Muscle of leg (tissue), 11 donors: Measurements from ENCODE around the gene BIN1. TPM values are rescaled to one million over a fixed set of nuclear protein-coding genes. Genes with fewer than 3 reads are reported as not detected.

Source experiments
- DNase-seq: peaks from one replicate; pipeline ENCODE4 v3.0.0; 2013
- H3K27ac ChIP-seq: one replicate; pipeline ENCODE4 v1.5.1; 2013; ENCODE audit warnings: mild to moderate bottlenecking, low read length, control low read depth
- H3K27me3 ChIP-seq: one replicate; pipeline ENCODE4 v1.6.1; 2013; ENCODE audit warnings: low read length; ENCODE audit not compliant: control insufficient read depth, insufficient read depth
- H3K36me3 ChIP-seq: one replicate; pipeline ENCODE4 v1.6.1; 2013; ENCODE audit warnings: low read length; ENCODE audit not compliant: control insufficient read depth, insufficient read depth
- H3K4me1 ChIP-seq: one replicate; pipeline ENCODE4 v1.6.1; 2013; ENCODE audit warnings: low read length; ENCODE audit not compliant: control insufficient read depth, insufficient read depth
- H3K4me3 ChIP-seq: one replicate; pipeline ENCODE4 v1.5.1; 2013; ENCODE audit warnings: low read length, control low read depth
- H3K9me3 ChIP-seq: replicated peaks from 2 replicates; pipeline ENCODE4 v1.6.1; 2013; ENCODE audit warnings: low read depth, low read length; ENCODE audit not compliant: control insufficient read depth
- WGBS: methylation state at CpG from one replicate; pipeline ENCODE4 v1.1.5; 2013; ENCODE audit warnings: missing lambda C conversion rate; ENCODE audit not compliant: insufficient coverage; 5-methylcytosine and 5-hydroxymethylcytosine counted together
- polyA plus RNA-seq, 8 donors: library from polyadenylated mRNA; unstranded; fragments of 120-200 nt; gene quantifications; one replicate each; pipeline versions ENCODE4 v1.2.1 to v1.2.3, GENCODE V29; 2013; ENCODE audit warnings: inconsistent platforms in 1 of 8, low replicate concordance in 1 of 8; ENCODE audit not compliant: insufficient read length in 8 of 8, insufficient read depth in 1 of 8
- total RNA-seq: library from RNA; stranded (reverse); fragments of 120-200 nt; gene quantifications from one replicate; pipeline ENCODE4 v1.2.4, GENCODE V29; 2013

Gene BIN1
- total and polyA plus RNA-seq, 9 donors: 556 to 946 (median 831) TPM

GRCh38 chr2:127086990-127087790, 19.8 kb downstream of the BIN1 start:
- peak overlapping the region; percentile 27 for H3K4me3 ChIP-seq
- H3K4me1 ChIP-seq: peaks cover 99% of the 10 kb centered on the region
- DNase-seq: peak; percentile 96
- no peaks in the 10 kb centered on the region for H3K27me3 ChIP-seq
- H3K36me3 ChIP-seq: peaks cover 11% of the 10 kb centered on the region
- 0% methylated on average over 11 of the region's 24 CpGs for WGBS
- H3K27ac ChIP-seq: peak overlapping the region; percentile 98
- H3K9me3 ChIP-seq: no peaks in the 10 kb centered on the region

DNA sequence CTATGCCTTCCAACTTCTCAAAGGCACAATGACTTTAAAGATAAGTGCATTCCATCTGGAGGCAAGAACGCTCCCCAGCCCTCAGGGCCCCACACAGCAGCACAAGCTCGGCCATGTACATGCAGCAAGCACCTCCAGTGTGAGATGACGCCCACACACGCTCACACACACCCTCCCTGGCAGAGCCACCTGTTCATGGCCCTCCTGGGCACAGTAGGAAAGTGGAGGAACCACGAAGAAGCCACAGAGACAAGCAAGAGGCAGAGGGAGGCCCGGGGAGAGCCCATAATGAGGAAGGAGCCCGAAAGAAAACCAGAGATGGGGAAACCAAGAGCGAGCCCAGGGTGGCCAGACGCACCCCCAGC, 21.7 kb downstream of the BIN1 start:
- WGBS: 43% methylated on average over 5 of the region's 9 CpGs
- DNase-seq: no peak
- Histone ChIP-seq H3K36me3 (peaks cover 18% of the 10 kb centered on the region), H3K27me3 (no peaks in the 10 kb centered on the region), H3K27ac (peak overlapping the region; percentile 98), H3K4me3 (no peak overlapping the region), H3K4me1 (peaks cover 100% of the 10 kb centered on the region), H3K9me3 (no peaks in the 10 kb centered on the region)

- Histone ChIP-seq H3K4me3 (no peak overlapping the region), H3K27ac (peak overlapping the region; percentile 98), H3K4me1 (peaks cover 100% of the 10 kb centered on the region), H3K9me3 (no peaks in the 10 kb centered on the region), H3K27me3 (no peaks in the 10 kb centered on the region), H3K36me3 (peaks cover 18% of the 10 kb centered on the region)
- no peak for DNase-seq
- 47% methylated on average over 9 of the region's 12 CpGs for WGBS
Observed at GRCh38 chr2:127084611-127085316, 22.2 kb downstream of the BIN1 start.

DNA sequence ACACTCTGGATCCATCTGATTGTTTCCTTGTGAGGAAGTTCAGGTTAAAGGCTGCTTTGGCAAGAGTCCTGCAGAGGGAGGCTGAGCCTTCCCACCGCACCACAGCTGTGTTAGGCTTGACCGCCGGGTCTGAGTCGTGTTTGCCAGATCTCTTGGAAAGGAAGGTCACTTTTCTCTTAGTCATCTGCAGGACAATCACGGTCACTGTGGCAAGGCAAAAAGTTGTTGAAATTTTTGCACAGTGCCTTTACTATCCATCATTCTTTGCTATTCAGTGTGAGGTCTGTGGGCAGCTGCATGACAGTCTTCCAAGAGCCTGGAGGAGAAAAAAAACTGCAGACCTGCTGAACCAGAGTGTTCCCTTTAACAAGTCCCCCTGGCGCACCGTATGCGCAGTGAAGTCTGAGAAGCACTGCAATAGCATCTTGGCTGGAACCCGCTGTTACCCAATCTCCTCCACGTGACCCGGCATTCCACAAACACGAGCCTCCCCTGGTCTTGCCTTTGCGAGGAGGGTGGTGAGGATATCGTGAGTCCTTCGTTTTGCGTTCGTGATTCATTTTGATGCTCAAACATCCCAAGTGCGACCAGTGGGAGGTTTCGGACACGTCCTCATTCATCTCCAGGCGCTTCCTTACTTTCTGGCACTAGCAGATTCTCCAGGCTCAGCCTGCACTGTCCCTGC, 23.0 kb downstream of the BIN1 start:
- WGBS: 32% methylated on average over 7 of the region's 21 CpGs
- Histone ChIP-seq H3K27me3 (no peaks in the 10 kb centered on the region), H3K4me1 (peaks cover 100% of the 10 kb centered on the region), H3K4me3 (no peak overlapping the region), H3K36me3 (peaks cover 18% of the 10 kb centered on the region), H3K9me3 (no peaks in the 10 kb centered on the region), H3K27ac (peak overlapping the region; percentile 98)
- DNase-seq: peak; percentile 92

DNA sequence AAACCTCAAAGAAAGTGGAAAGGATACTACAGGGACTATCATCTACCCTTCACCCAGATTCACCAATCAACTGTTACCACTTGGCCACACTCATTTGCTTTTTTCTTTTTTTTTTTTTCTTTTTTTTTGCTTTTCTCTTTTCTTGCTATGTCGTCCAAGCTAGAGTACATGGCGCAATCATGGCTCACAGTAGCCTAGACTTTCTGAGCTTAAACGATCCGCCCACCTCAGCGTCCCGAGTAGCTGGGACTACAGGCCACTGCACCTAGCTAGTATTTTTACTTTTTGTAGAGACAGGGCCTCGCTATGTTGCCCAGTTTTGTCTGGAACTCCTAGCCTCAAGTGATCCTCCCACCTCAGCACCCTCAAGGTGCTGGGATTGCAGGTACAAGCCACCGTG, 24.0 kb downstream of the BIN1 start:
- no peak for DNase-seq
- Histone ChIP-seq H3K36me3 (peaks cover 18% of the 10 kb centered on the region), H3K4me3 (no peak overlapping the region), H3K9me3 (no peaks in the 10 kb centered on the region), H3K27me3 (no peaks in the 10 kb centered on the region), H3K4me1 (peaks cover 100% of the 10 kb centered on the region), H3K27ac (peak overlapping the region; percentile 98)
- 88% methylated on average over 6 of the region's 8 CpGs for WGBS

- Histone ChIP-seq H3K9me3 (no peaks in the 10 kb centered on the region), H3K27ac (peak overlapping the region; percentile 98), H3K4me1 (peaks cover 100% of the 10 kb centered on the region), H3K27me3 (no peaks in the 10 kb centered on the region), H3K4me3 (no peak overlapping the region), H3K36me3 (peaks cover 18% of the 10 kb centered on the region)
- WGBS: 51% methylated on average over 14 of the region's 28 CpGs
- DNase-seq: peak; percentile 58
Observed at GRCh38 chr2:127081826-127082633, 24.9 kb downstream of the BIN1 start.

DNA sequence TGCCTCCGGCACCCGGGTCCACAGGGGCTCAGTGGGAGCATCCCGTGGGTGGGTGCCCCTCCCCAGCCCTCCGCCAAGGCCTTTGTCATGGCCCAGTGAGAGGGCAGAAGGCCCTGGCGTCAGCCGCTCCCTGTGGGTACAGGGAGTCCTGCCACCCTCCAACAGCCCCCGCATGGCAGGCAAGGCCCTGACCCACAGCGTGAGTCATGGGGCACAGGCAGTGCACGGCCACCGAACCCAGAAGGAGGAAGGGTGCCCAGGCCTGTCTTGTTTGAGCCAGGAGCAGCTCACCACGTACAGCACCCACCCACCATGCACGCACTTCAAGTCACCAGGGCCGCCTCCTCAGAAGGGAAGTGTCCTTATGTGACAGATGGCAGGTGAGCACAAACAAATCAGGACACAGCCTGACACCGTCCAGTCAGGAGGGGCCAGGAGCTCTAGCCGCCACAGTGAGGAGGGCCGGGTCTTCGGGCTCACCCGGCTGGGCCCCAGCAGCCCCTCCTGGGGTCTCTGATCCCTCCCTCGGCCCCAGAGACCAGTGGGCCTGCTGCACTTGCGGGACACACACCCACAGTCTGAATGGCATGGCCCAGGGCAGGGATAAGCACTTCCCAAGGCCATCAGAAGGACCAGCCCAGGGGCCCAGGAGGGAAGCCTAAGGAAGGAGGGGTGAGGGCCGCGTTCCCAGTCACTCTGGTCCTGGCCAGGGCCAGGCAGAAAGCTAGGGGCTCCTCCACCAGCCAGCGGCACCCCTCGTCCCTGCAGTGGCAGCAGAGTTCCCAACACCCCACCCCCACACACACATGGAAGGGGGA, 25.8 kb downstream of the BIN1 start:
- peaks cover 22% of the 10 kb centered on the region for H3K36me3 ChIP-seq
- no peaks in the 10 kb centered on the region for H3K9me3 ChIP-seq
- H3K27ac ChIP-seq: peak overlapping the region; percentile 98
- H3K4me1 ChIP-seq: peaks cover 99% of the 10 kb centered on the region
- no peak for DNase-seq
- H3K27me3 ChIP-seq: no peaks in the 10 kb centered on the region
- 80% methylated on average over 17 of the region's 24 CpGs for WGBS
- H3K4me3 ChIP-seq: no peak overlapping the region

DNA sequence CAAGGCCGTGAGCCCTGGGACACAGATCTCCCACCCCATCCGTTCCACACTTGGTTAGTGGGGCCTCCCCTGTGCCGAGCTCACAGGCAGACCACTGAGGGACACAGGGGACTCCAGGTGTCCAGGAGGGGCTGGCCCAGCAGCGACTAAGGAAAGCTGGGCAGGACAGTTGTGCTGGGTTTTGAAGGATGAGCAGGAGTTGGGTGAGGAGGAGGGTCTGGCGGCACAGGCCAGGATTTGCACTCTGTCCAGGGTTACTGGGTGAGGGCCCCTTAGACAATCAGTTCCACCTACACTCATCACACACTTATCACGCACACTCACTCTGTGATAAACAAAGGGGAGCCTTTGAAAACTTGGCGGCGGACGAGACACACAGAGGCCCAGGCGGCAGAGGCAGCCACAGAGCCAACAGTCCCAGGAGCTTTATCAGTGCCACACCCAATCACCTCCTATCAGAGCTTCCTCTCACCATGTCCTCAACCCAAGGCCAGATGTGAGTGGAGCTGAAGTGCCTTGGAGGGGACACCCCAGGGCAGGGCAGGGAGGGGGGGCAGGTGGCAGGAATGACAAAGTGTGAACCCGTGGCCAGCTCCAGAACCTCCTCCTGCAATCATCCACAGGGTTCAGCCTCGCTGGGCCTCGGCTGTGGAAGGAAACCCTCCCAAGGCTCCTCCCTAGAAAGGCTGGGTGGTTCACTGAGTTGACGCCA, 26.6 kb downstream of the BIN1 start:
- DNase-seq: no peak
- H3K4me3 ChIP-seq: no peak overlapping the region

More for the DNA sequence above, 26.6 kb downstream of the BIN1 start:
- Histone ChIP-seq H3K36me3 (peaks cover 21% of the 10 kb centered on the region), H3K27me3 (no peaks in the 10 kb centered on the region), H3K9me3 (no peaks in the 10 kb centered on the region), H3K27ac (peak overlapping the region; percentile 98), H3K4me1 (peaks cover 97% of the 10 kb centered on the region)
- WGBS: 78% methylated on average over 4 of the region's 14 CpGs
